ENCODE data around the gene PATE1. TPM values are rescaled to one million over a fixed set of nuclear protein-coding genes. Genes with fewer than 3 reads are reported as not detected.

PATE1 gene
- polyA plus RNA-seq, 3 donors, result not detected

DNA sequence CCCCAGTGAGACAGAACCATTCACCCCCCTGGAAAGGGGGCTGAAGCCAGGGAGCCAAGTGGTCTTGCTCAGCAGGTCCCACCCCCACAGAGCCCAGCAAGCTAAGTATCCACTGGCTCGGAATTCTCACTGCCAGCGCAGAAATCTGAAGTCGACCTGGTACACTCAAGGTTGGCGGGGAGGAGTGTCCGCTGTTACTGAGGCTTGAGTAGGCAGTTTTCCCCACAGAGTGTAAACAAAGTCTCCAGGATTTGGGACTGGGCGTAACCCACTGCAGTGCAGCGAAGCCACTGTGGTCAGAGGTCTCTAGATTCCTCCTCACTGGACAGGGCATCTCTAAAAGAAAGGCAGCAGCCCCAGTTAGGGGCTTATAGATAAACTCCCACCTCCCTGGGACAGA, 10.0 kb downstream of the PATE1 start:
- Mint-ChIP-seq H3K27ac (no peak overlapping the region), H3K9me3 (peaks cover 0 to 10% (median 6%) of the 10 kb centered on the region in 7 donors), H3K27me3 (ENCODE audit: low read depth in 3 of 3) (peaks cover 0 to 2% (median 0%) of the 10 kb centered on the region in 3 donors), H3K36me3 (no peaks in the 10 kb centered on the region), H3K4me1 (no peaks in the 10 kb centered on the region), H3K4me3 (no peak overlapping the region)
- Histone ChIP-seq H2AFZ (ENCODE audit: insufficient read depth, low read depth, low read length, poor library complexity, severe bottlenecking) (no peak overlapping the region), H3K4me1 (ENCODE audit: control insufficient read depth in 1 of 2, insufficient read depth in 2 of 2, low read length in 2 of 2) (no peaks in the 10 kb centered on the region), H3K27me3 (ENCODE audit: control insufficient read depth in 2 of 2, insufficient read depth in 2 of 2, low read length in 2 of 2) (no peaks in the 10 kb centered on the region), H3K4me2 (replicated peaks; ENCODE audit: extremely low read depth, low read length, poor library complexity, severe bottlenecking) (no peak overlapping the region), H3K36me3 (replicated peaks in 1 of 2; ENCODE audit: control insufficient read depth in 1 of 2, insufficient read depth in 2 of 2, low read length in 2 of 2) (no peaks in the 10 kb centered on the region), H4K20me1 (ENCODE audit: insufficient read depth, low read length) (no peaks in the 10 kb centered on the region), H3K9ac (ENCODE audit: insufficient read depth, low read length, poor library complexity, severe bottlenecking) (no peak overlapping the region), H3K4me3 (replicated peaks in 1 of 3; ENCODE audit: low read depth in 2 of 3, low read length in 3 of 3) (no peak overlapping the region), H3K9me3 (replicated peaks in 1 of 2; ENCODE audit: control insufficient read depth in 1 of 2, insufficient read depth in 1 of 2, low read length in 2 of 2) (no peaks in the 10 kb centered on the region), H3K79me2 (ENCODE audit: insufficient read depth, low read length) (no peaks in the 10 kb centered on the region), H3K27ac (ENCODE audit: low read depth in 1 of 2, low read length in 2 of 2) (no peak overlapping the region)
- intact Hi-C loops (cut with micrococcal nuclease), result no loop called here
- TF ChIP-seq, protein P1, sequence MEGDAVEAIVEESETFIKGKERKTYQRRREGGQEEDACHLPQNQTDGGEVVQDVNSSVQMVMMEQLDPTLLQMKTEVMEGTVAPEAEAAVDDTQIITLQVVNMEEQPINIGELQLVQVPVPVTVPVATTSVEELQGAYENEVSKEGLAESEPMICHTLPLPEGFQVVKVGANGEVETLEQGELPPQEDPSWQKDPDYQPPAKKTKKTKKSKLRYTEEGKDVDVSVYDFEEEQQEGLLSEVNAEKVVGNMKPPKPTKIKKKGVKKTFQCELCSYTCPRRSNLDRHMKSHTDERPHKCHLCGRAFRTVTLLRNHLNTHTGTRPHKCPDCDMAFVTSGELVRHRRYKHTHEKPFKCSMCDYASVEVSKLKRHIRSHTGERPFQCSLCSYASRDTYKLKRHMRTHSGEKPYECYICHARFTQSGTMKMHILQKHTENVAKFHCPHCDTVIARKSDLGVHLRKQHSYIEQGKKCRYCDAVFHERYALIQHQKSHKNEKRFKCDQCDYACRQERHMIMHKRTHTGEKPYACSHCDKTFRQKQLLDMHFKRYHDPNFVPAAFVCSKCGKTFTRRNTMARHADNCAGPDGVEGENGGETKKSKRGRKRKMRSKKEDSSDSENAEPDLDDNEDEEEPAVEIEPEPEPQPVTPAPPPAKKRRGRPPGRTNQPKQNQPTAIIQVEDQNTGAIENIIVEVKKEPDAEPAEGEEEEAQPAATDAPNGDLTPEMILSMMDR (IDR thresholded peaks at IDR 0.05), result no peak
- WGBS (ENCODE audit: insufficient coverage), result 80% methylated on average over 7 of the region's 7 CpGs
- DNase-seq, result no peak

DNA sequence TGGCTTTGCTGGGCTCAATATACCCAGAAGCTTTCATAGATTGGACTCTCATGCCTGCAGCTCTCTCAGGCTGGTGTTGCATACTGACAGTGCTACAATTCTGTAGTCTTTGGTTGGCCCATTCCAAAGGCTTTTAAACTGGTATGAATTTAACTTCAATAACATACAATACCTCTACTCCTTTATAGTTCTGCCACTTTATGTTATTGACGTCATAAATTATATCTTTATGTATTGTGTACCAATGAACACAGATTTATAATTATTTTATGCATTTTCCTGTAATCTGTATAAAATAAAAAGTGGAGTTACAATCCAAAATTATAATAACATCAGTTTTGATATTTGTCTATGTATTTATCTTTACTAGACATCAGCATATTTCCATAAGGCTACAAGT, 16.4 kb downstream of the PATE1 start:
- Mint-ChIP-seq H3K4me1 (no peaks in the 10 kb centered on the region), H3K27me3 (ENCODE audit: low read depth in 3 of 3) (peaks cover 0 to 2% (median 0%) of the 10 kb centered on the region in 3 donors), H3K4me3 (no peak overlapping the region), H3K9me3 (peaks cover 0 to 7% (median 3%) of the 10 kb centered on the region in 7 donors), H3K36me3 (no peaks in the 10 kb centered on the region), H3K27ac (no peak overlapping the region)
- Histone ChIP-seq H3K4me2 (replicated peaks; ENCODE audit: extremely low read depth, low read length, poor library complexity, severe bottlenecking) (no peak overlapping the region), H2AFZ (ENCODE audit: insufficient read depth, low read depth, low read length, poor library complexity, severe bottlenecking) (no peak overlapping the region), H3K27ac (ENCODE audit: low read depth in 1 of 2, low read length in 2 of 2) (no peak overlapping the region), H3K9ac (ENCODE audit: insufficient read depth, low read length, poor library complexity, severe bottlenecking) (no peak overlapping the region), H3K9me3 (replicated peaks in 1 of 2; ENCODE audit: control insufficient read depth in 1 of 2, insufficient read depth in 1 of 2, low read length in 2 of 2) (no peaks in the 10 kb centered on the region), H3K79me2 (ENCODE audit: insufficient read depth, low read length) (no peaks in the 10 kb centered on the region), H3K27me3 (ENCODE audit: control insufficient read depth in 2 of 2, insufficient read depth in 2 of 2, low read length in 2 of 2) (no peaks in the 10 kb centered on the region), H3K4me3 (replicated peaks in 1 of 3; ENCODE audit: low read depth in 2 of 3, low read length in 3 of 3) (no peak overlapping the region), H3K4me1 (ENCODE audit: control insufficient read depth in 1 of 2, insufficient read depth in 2 of 2, low read length in 2 of 2) (no peaks in the 10 kb centered on the region), H4K20me1 (ENCODE audit: insufficient read depth, low read length) (no peaks in the 10 kb centered on the region), H3K36me3 (replicated peaks in 1 of 2; ENCODE audit: control insufficient read depth in 1 of 2, insufficient read depth in 2 of 2, low read length in 2 of 2) (no peaks in the 10 kb centered on the region)
- intact Hi-C loops (cut with micrococcal nuclease), result no loop called here
- TF ChIP-seq, protein P1 (IDR thresholded peaks at IDR 0.05), result no peak
- DNase-seq, result no peak
- WGBS (ENCODE audit: insufficient coverage), result no CpG with 5 or more reads among the region's 1 CpG

Measured in CD14-positive monocyte (primary cell).